Activated naive CD4-positive, alpha-beta T cell treated with anti-CD3 and anti-CD28 coated beads, Interleukin-2, amount 50 U/mL, for 16 hours (primary cell): ENCODE results near the gene RPS27L.

Experiments
- DNase-seq: peaks from one replicate; pipeline ENCODE4 v3.0.0-alpha.2; 2020

Gene RPS27L

GRCh38 chr15:63157118-63157843 is at the start of gene RPS27L:
Gene RPS27L, minus strand, starts transcription at chr15:63157477. Its CDS starts 72 bp downstream, at chr15:63157405.
- DNase-seq = peak; percentile 89

- no peak for DNase-seq
Measured at GRCh38 chr15:63206079-63206478, 48.8 kb upstream of the RPS27L start.

- DNase-seq = peak; percentile 29
Measured at GRCh38 chr15:63203451-63204090, 46.3 kb upstream of the RPS27L start.

GRCh38 chr15:63202861-63203260 is 45.6 kb upstream of the RPS27L start:
- no peak for DNase-seq

- DNase-seq = no peak
Measured at GRCh38 chr15:63200464-63201249, 43.4 kb upstream of the RPS27L start.

GRCh38 chr15:63198371-63199250 is 41.3 kb upstream of the RPS27L start:
- no peak for DNase-seq

GRCh38 chr15:63197626-63198025 is 40.3 kb upstream of the RPS27L start:
- no peak for DNase-seq

GRCh38 chr15:63196842-63197241 is 39.6 kb upstream of the RPS27L start:
- no peak for DNase-seq

- DNase-seq = no peak
Measured at GRCh38 chr15:63195569-63196015, 38.3 kb upstream of the RPS27L start.

GRCh38 chr15:63194880-63195568 is 37.7 kb upstream of the RPS27L start:
- DNase-seq = no peak

GRCh38 chr15:63194302-63194701 is 37.0 kb upstream of the RPS27L start:
- DNase-seq = no peak

GRCh38 chr15:63192619-63193206 is 35.4 kb upstream of the RPS27L start:
- peak; percentile 24 for DNase-seq

- DNase-seq = peak; percentile 35
Measured at GRCh38 chr15:63191895-63192618, 34.8 kb upstream of the RPS27L start.

GRCh38 chr15:63190769-63191649 is 33.7 kb upstream of the RPS27L start:
- no peak for DNase-seq

GRCh38 chr15:63189941-63190768 is 32.9 kb upstream of the RPS27L start:
- no peak for DNase-seq

- DNase-seq = peak; percentile 98
Measured at GRCh38 chr15:63188926-63189871, 31.9 kb upstream of the RPS27L start, which contains the start of gene RAB8B. Gene RAB8B, plus strand, starts transcription at chr15:63189606. Its CDS starts 19 bp downstream, at chr15:63189625.

- DNase-seq = no peak
Measured at GRCh38 chr15:63188247-63188925, 31.1 kb upstream of the RPS27L start.
